IMR-90 (cell line): ENCODE measurements around the gene RCL1. TPM values are rescaled to one million over a fixed set of nuclear protein-coding genes. Genes with fewer than 3 reads are reported as not detected.
"Not testable (repeated sequence)": the region's sequence is repeated elsewhere in the genome, so short reads cannot be mapped to it uniquely, and the experiment has no call there.

Experiments used
- ATAC-seq: fragments of 200-7000 bp; cut with Tn5 transposase; 2 replicates; pipeline ENCODE4 v1.9.1; 2020; ENCODE audit warnings: low read depth, mild to moderate bottlenecking, moderate library complexity
- BruUV-seq: library from RNA; stranded (reverse); fragments of 400-500 nt; replicated peaks from 2 replicates; lab custom pipeline; 2021; lab: Mats Ljungman, UMichigan
- CTCF ChIA-PET: fragments of 300-600 bp; formaldehyde crosslinking; extraction: SDS; loops from one replicate; lab custom pipeline; 2021; ENCODE audit warnings: antibody characterized with exemption; lab: Yijun Ruan, JAX
- POLR2A ChIA-PET: fragments of 300-600 bp; sonication (Branson Sonifier 250); formaldehyde crosslinking; loops from one replicate; lab custom pipeline; 2022; ENCODE audit warnings: antibody characterized with exemption; ENCODE audit not compliant: unreplicated experiment; lab: Charles Lee
- DNase-seq: peaks from one replicate; pipeline ENCODE4 v3.0.0; 2013
- H2AFZ ChIP-seq: replicated peaks from 2 replicates; pipeline ENCODE3; 2013; ENCODE audit warnings: low read length, mild to moderate bottlenecking; ENCODE audit not compliant: poor library complexity
- H2AK5ac ChIP-seq: 2 replicates; pipeline ENCODE4 v1.6.1; 2013; ENCODE audit warnings: low read depth, low read length, inconsistent platforms
- H2AK9ac ChIP-seq: replicated peaks from 2 replicates; pipeline ENCODE3; 2013; ENCODE audit warnings: mild to moderate bottlenecking, low read depth, low read length, moderate library complexity; ENCODE audit not compliant: poor library complexity
- H2BK120ac ChIP-seq: 2 replicates; pipeline ENCODE4 v1.6.1; 2013; ENCODE audit warnings: low read depth, low read length, inconsistent platforms
- H2BK15ac ChIP-seq: 3 replicates; pipeline ENCODE4 v1.6.1; 2013; ENCODE audit warnings: low read depth, low read length, inconsistent platforms
- H2BK20ac ChIP-seq: 2 replicates; pipeline ENCODE4 v1.6.1; 2013; ENCODE audit warnings: low read depth, mild to moderate bottlenecking, inconsistent platforms, low read length, moderate library complexity
- H2BK5ac ChIP-seq: 2 replicates; pipeline ENCODE4 v1.6.1; 2013; ENCODE audit warnings: mild to moderate bottlenecking, low read depth, low read length, inconsistent platforms; ENCODE audit not compliant: poor library complexity, severe bottlenecking
- H3K14ac ChIP-seq: replicated peaks from 2 replicates; pipeline ENCODE4 v1.6.1; 2013; ENCODE audit warnings: low read depth, low read length, inconsistent platforms
- H3K18ac ChIP-seq: 2 replicates; pipeline ENCODE4 v1.6.1; 2013; ENCODE audit warnings: low read depth, low read length, control low read depth
- H3K23ac ChIP-seq: 2 replicates; pipeline ENCODE4 v1.6.1; 2013; ENCODE audit warnings: low read depth, low read length, inconsistent platforms
- H3K27ac ChIP-seq: 2 replicates; pipeline ENCODE4 v1.5.1; 2013; ENCODE audit warnings: mild to moderate bottlenecking, control low read depth, low read length; ENCODE audit not compliant: insufficient read depth
- H3K27me3 ChIP-seq: 2 replicates; pipeline ENCODE4 v1.6.1; 2013; ENCODE audit warnings: low read length; ENCODE audit not compliant: control insufficient read depth, insufficient read depth
- H3K36me3 ChIP-seq: 2 replicates; pipeline ENCODE4 v1.6.1; 2013; ENCODE audit warnings: low read length, mixed read lengths; ENCODE audit not compliant: control insufficient read depth, insufficient read depth
- H3K4ac ChIP-seq: 2 replicates; pipeline ENCODE4 v1.6.1; 2013; ENCODE audit warnings: low read depth, low read length, inconsistent platforms
- H3K4me1 ChIP-seq: 2 replicates; pipeline ENCODE4 v1.6.1; 2013; ENCODE audit warnings: low read length, mixed read lengths; ENCODE audit not compliant: control insufficient read depth, insufficient read depth
- H3K4me2 ChIP-seq: 2 replicates; pipeline ENCODE4 v1.6.1; 2013; ENCODE audit warnings: low read depth, mild to moderate bottlenecking, control low read depth, low read length, moderate library complexity
- H3K4me3 ChIP-seq: 2 replicates; pipeline ENCODE4 v1.5.1; 2013; ENCODE audit warnings: low read depth, mild to moderate bottlenecking, control low read depth, low read length, moderate library complexity; ENCODE audit not compliant: insufficient read depth
- H3K56ac ChIP-seq: 2 replicates; pipeline ENCODE4 v1.6.1; 2013; ENCODE audit warnings: low read length, inconsistent platforms; ENCODE audit not compliant: insufficient read depth; ENCODE audit errors: extremely low read depth
- H3K79me1 ChIP-seq, 2 experiments: 2 replicates each; pipeline ENCODE4 v1.6.1; 2013; ENCODE audit warnings: low read length in 2 of 2, inconsistent platforms in 1 of 2, low read depth in 1 of 2
- H3K9ac ChIP-seq: 2 replicates; pipeline ENCODE4 v1.6.1; 2013; ENCODE audit warnings: low read depth, low read length, control low read depth
- H3K9me1 ChIP-seq: 2 replicates; pipeline ENCODE4 v1.6.1; 2013; ENCODE audit warnings: low read length, inconsistent platforms; ENCODE audit not compliant: insufficient read depth
- H3K9me3 ChIP-seq: 2 replicates; pipeline ENCODE4 v1.6.1; 2013; ENCODE audit warnings: low read length; ENCODE audit not compliant: control insufficient read depth, insufficient read depth
- H4K20me1 ChIP-seq: 2 replicates; pipeline ENCODE4 v1.6.1; 2013; ENCODE audit warnings: low read length, inconsistent platforms; ENCODE audit not compliant: insufficient read depth
- H4K5ac ChIP-seq: 2 replicates; pipeline ENCODE4 v1.6.1; 2013; ENCODE audit warnings: mild to moderate bottlenecking, low read depth, low read length, control low read depth
- H4K8ac ChIP-seq, 2 experiments: 2 replicates each; pipeline ENCODE4 v1.6.1; 2013; ENCODE audit warnings: low read depth in 2 of 2, low read length in 2 of 2, control low read depth in 1 of 2, inconsistent platforms in 1 of 2
- H4K91ac ChIP-seq: 2 replicates; pipeline ENCODE4 v1.6.1; 2013; ENCODE audit warnings: low read depth, low read length, inconsistent platforms; ENCODE audit not compliant: insufficient read depth
- WGBS, 2 experiments: methylation state at CpG; one replicate each; pipeline versions ENCODE4 v1.1.5 to v1.1.7; 2013; ENCODE audit warnings: missing lambda C conversion rate in 2 of 2; ENCODE audit not compliant: insufficient read length in 1 of 2; ENCODE audit errors: extremely low coverage in 2 of 2; 5-methylcytosine and 5-hydroxymethylcytosine counted together
- dilution Hi-C: fragments of 300-500 bp; cut with HindIII; formaldehyde crosslinking; loops from one replicate; pipeline ENCODE4 v1.14.3; 2018; ENCODE audit warnings: low sequenced_read_pairs; ENCODE audit not compliant: unreplicated experiment
- in situ Hi-C: fragments of 300-500 bp; cut with MboI; formaldehyde crosslinking; loops from 3 replicates; pipeline ENCODE4 v1.14.3; 2019; ENCODE audit warnings: low sequenced_read_pairs, inconsistent platforms, mixed read lengths
- intact Hi-C: fragments of 100-400 bp; cut with micrococcal nuclease; formaldehyde crosslinking; loops from 2 replicates; pipeline ENCODE4 v1.10.0; 2022
- polyA plus RNA-seq, 3 experiments: library from polyadenylated mRNA; depleted of rRNA; stranded (reverse); fragments of >200 nt; gene quantifications; 2 replicates each; pipeline ENCODE4 v1.2.3, GENCODE V29; 2012; ENCODE audit warnings: low replicate concordance in 1 of 3
- total RNA-seq: library from RNA; depleted of rRNA; stranded (reverse); fragments of >200 nt; gene quantifications from 2 replicates; pipeline ENCODE4 v1.2.3, GENCODE V29; 2012

RCL1 gene
- total and polyA plus RNA-seq, 2 of the 4 experiments (the other 2 are of a cell fraction), result 12.3 to 13.8 TPM

GRCh38 chr9:4774958-4775357, 17.8 kb upstream of the RCL1 start:
- H3K9ac ChIP-seq, H4K91ac ChIP-seq, H3K4me1 ChIP-seq, H3K56ac ChIP-seq, dilution Hi-C loops, BruUV-seq, DNase-seq, H2BK15ac ChIP-seq, H3K27me3 ChIP-seq, H2BK120ac ChIP-seq, H3K14ac ChIP-seq, H3K9me1 ChIP-seq, H2BK5ac ChIP-seq, H3K4me2 ChIP-seq, H2AFZ ChIP-seq, H3K4me3 ChIP-seq, H4K8ac ChIP-seq, H4K5ac ChIP-seq, ATAC-seq, H2AK9ac ChIP-seq, intact Hi-C loops, H3K9me3 ChIP-seq, POLR2A ChIA-PET, H3K23ac ChIP-seq, CTCF ChIA-PET, H3K27ac ChIP-seq, H3K4ac ChIP-seq, H2BK20ac ChIP-seq, H2AK5ac ChIP-seq, H3K79me1 ChIP-seq, H3K36me3 ChIP-seq, H4K20me1 ChIP-seq, H3K18ac ChIP-seq: not testable (repeated sequence)
- no CpG with 5 or more reads among the region's 2 CpGs for WGBS, 2 experiments
- in situ Hi-C loops, result loop anchor here (25.0 kb wide), 2 partner anchors 412 to 662 kb away; partner anchors contain the start of genes INSL6 and PLGRKT
